Lower leg skin (tissue), 3 donors: ENCODE data around the gene S100A9.
"Not testable (repeated sequence)": the region's sequence is repeated elsewhere in the genome, so short reads cannot be mapped to it uniquely, and the experiment has no call there.

ENCODE experiments used
- CTCF ChIP-seq, 3 donors: fragments of 450-650 bp; IDR thresholded peaks; one replicate each; pipeline ENCODE4 v1.5.1; 2016; ENCODE audit warnings: antibody characterized with exemption in 3 of 3, mild to moderate bottlenecking in 3 of 3, moderate library complexity in 2 of 3
- POLR2A ChIP-seq, 2 donors: fragments of 450-650 bp; IDR thresholded peaks; one replicate each; pipeline ENCODE4 v1.6.1; 2016 to 2017; ENCODE audit warnings: antibody characterized with exemption in 2 of 2, mild to moderate bottlenecking in 1 of 2, moderate library complexity in 1 of 2

DNA sequence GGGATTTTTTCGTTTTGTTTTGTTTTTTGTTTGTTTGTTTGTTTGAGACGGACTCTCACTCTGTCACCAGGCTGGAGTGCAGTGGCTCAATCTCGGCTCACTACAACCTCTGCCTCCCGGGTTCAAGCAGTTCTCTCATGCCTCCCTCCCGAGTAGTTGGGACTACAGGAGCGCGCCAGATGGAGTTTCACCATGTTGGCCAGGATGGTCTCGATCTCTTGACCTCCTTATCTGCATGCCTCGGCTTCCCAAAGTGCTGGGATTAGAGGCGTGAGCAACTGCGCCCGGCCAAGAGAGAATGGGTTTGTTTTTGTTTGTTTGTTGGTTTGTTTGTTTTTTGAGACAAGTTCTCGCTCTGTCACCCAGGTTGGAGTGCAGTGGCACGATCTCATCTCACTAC is 10.6 kb upstream of the S100A9 start:
- not testable (repeated sequence) for TF ChIP-seq CTCF, POLR2A (IDR thresholded peaks at IDR 0.05)
